K562 (cell line): ENCODE results near the gene FMNL2. TPM values are rescaled to one million over a fixed set of nuclear protein-coding genes. Genes with fewer than 3 reads are reported as not detected.

Experiments
- FOXA3 ChIP-seq, 2 experiments: fragments of 450-650 bp in 1 of 2; sonication (generic) in 1 of 2; formaldehyde crosslinking; IDR thresholded peaks in 1 of 2; conservative IDR thresholded peaks in 1 of 2; 2 replicates each; pipeline versions ENCODE4 v1.4.0 to v1.8.0; 2020 to 2022; ENCODE audit warnings: mild to moderate bottlenecking in 2 of 2, missing genetic modification reagents in 1 of 2
- KLF16 ChIP-seq: IDR thresholded peaks from 2 replicates; pipeline ENCODE4 v1.6.1; 2016; ENCODE audit warnings: antibody characterized with exemption
- KLF6 ChIP-seq: fragments of 250-450 bp; sonication (Bioruptor Pico); IDR thresholded peaks from 2 replicates; pipeline ENCODE4 v1.4.0; 2020; ENCODE audit warnings: mild to moderate bottlenecking, moderate library complexity, borderline replicate concordance
- MEIS2 ChIP-seq: fragments of 450-650 bp; IDR thresholded peaks from 2 replicates; pipeline ENCODE4 v1.6.1; 2014; ENCODE audit warnings: mild to moderate bottlenecking; ENCODE audit not compliant: partially characterized antibody
- MTF1 ChIP-seq: fragments of 250-450 bp; sonication (Bioruptor Pico); IDR thresholded peaks from 2 replicates; pipeline ENCODE4 v1.9.0; 2021; ENCODE audit warnings: moderate library complexity, mild to moderate bottlenecking, inconsistent platforms, borderline replicate concordance
- PCBP1 ChIP-seq: fragments of 200-400 bp; formaldehyde crosslinking; IDR thresholded peaks from 2 replicates; pipeline ENCODE4 v1.6.1; 2018; ENCODE audit warnings: mild to moderate bottlenecking, low read depth, low read length; ENCODE audit not compliant: poor library complexity, severe bottlenecking
- SIN3B ChIP-seq: fragments of 450-650 bp; IDR thresholded peaks from 2 replicates; pipeline ENCODE4 v1.6.1; 2017; ENCODE audit warnings: low read depth, mild to moderate bottlenecking, moderate library complexity
- SMAD4 ChIP-seq: fragments of 250-450 bp; sonication (Bioruptor Pico); conservative IDR thresholded peaks from 2 replicates; pipeline ENCODE4 v1.8.0; 2021; ENCODE audit warnings: inconsistent platforms, mild to moderate bottlenecking, moderate library complexity
- SREBF1 ChIP-seq: fragments of 150-350 bp; IDR thresholded peaks from 2 replicates; pipeline ENCODE4 v1.6.1; 2014; ENCODE audit warnings: antibody characterized with exemption, low read depth, low read length, borderline replicate concordance
- ZNF778 ChIP-seq: fragments of 450-650 bp; formaldehyde crosslinking; IDR thresholded peaks from 2 replicates; pipeline ENCODE4 v1.4.0; 2020; ENCODE audit warnings: mild to moderate bottlenecking, moderate library complexity
- polyA plus RNA-seq, 8 experiments: library from polyadenylated mRNA; depleted of rRNA in 4 of 8; stranded (reverse) in 5 of 8; unstranded in 3 of 8; fragments of >200 nt; fragmentation: Nextera tagmentation in 2 of 8; fragmentation: Illumina TruSeq in 1 of 8; extraction: Ambion mirVana in 2 of 8; extraction: Trizol in 1 of 8; gene quantifications; 2 replicates each; pipeline versions ENCODE4 v1.2.1 to v1.2.3, GENCODE V29; 2011 to 2014; ENCODE audit warnings: inconsistent platforms in 1 of 8, missing spikeins in 1 of 8
- total RNA-seq, 7 experiments: library from RNA; depleted of rRNA in 6 of 7; stranded (reverse); fragments of >200 nt in 6 of 7; fragmentation: Illumina TruSeq in 2 of 7; extraction: Trizol in 2 of 7; gene quantifications; 2 replicates each; pipeline versions ENCODE4 v1.2.1 to v1.2.3, GENCODE V29; 2011 to 2021; ENCODE audit warnings: low replicate concordance in 1 of 7
- TF ChIP-seq, protein P1 (sequence below), 2 experiments: fragments of 450-650 bp; formaldehyde crosslinking in 1 of 2; IDR thresholded peaks; 2 replicates each; pipeline versions ENCODE4 v1.4.0 to v1.6.1; 2014 to 2020; ENCODE audit warnings: mild to moderate bottlenecking in 2 of 2, borderline replicate concordance in 1 of 2, low read depth in 1 of 2
- TF ChIP-seq, protein P2 (sequence below): sonication (generic); formaldehyde crosslinking; IDR thresholded peaks from 2 replicates; pipeline ENCODE4 v1.8.0; 2022; ENCODE audit warnings: mild to moderate bottlenecking, missing genetic modification reagents, borderline replicate concordance
- TF ChIP-seq, protein P3 (sequence below): sonication (generic); formaldehyde crosslinking; IDR thresholded peaks from 2 replicates; pipeline ENCODE4 v1.8.1; 2023; ENCODE audit warnings: mild to moderate bottlenecking, missing genetic modification reagents
- TF ChIP-seq, protein P4 (sequence below), 2 experiments: IDR thresholded peaks; 2 replicates each; pipeline ENCODE4 v1.6.1; 2012; ENCODE audit warnings: improper control_type of control experiment in 2 of 2, low read depth in 2 of 2, low read length in 2 of 2, borderline replicate concordance in 1 of 2

FMNL2 gene
- total and polyA plus RNA-seq, 9 of the 15 experiments (the other 6 are each of a cell fraction or from before 2014, with no cell fraction given): 0.15 to 0.49 (median 0.24) TPM; not detected in 1

DNA sequence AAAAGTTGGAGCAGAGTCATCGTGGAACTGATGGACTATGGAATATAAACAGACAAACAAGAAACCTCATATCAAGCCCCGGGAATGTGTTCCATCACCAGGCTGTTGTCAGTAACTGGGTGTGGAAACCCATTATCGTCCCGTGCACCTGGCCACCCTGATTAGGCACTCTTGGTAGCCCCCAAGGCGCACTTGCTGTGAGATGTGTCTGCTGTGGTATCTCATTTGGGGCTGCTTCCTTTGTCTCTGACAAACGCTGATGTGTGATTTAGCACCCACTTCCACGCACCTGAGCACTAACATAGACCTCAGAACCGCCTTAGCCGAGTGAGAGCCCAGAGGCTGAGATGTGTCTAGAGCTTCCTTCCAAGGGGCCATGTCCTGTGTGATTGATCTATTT is 286.0 kb downstream of the FMNL2 start (continued):
- TF ChIP-seq, protein P1, sequence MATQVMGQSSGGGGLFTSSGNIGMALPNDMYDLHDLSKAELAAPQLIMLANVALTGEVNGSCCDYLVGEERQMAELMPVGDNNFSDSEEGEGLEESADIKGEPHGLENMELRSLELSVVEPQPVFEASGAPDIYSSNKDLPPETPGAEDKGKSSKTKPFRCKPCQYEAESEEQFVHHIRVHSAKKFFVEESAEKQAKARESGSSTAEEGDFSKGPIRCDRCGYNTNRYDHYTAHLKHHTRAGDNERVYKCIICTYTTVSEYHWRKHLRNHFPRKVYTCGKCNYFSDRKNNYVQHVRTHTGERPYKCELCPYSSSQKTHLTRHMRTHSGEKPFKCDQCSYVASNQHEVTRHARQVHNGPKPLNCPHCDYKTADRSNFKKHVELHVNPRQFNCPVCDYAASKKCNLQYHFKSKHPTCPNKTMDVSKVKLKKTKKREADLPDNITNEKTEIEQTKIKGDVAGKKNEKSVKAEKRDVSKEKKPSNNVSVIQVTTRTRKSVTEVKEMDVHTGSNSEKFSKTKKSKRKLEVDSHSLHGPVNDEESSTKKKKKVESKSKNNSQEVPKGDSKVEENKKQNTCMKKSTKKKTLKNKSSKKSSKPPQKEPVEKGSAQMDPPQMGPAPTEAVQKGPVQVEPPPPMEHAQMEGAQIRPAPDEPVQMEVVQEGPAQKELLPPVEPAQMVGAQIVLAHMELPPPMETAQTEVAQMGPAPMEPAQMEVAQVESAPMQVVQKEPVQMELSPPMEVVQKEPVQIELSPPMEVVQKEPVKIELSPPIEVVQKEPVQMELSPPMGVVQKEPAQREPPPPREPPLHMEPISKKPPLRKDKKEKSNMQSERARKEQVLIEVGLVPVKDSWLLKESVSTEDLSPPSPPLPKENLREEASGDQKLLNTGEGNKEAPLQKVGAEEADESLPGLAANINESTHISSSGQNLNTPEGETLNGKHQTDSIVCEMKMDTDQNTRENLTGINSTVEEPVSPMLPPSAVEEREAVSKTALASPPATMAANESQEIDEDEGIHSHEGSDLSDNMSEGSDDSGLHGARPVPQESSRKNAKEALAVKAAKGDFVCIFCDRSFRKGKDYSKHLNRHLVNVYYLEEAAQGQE (IDR thresholded peaks at IDR 0.05; ENCODE audit: borderline replicate concordance): no peak
- TF ChIP-seq, protein P1 (CRISPR knock-in tag; IDR thresholded peaks at IDR 0.05; ENCODE audit: low read depth): no peak
- TF ChIP-seq SREBF1 (no peak), SIN3B (no peak), ZNF778 (CRISPR knock-in tag) (no peak), KLF16 (no peak), MEIS2 (peak; percentile 55), FOXA3 (CRISPR knock-in tag; conservative IDR thresholded peaks at IDR 0.05 in 1 of 2, IDR thresholded peaks at IDR 0.05 in 1 of 2) (no peak), KLF6 (no peak), PCBP1 (no peak), SMAD4 (no peak), MTF1 (CRISPR knock-in tag) (no peak)
- TF ChIP-seq, protein P2, sequence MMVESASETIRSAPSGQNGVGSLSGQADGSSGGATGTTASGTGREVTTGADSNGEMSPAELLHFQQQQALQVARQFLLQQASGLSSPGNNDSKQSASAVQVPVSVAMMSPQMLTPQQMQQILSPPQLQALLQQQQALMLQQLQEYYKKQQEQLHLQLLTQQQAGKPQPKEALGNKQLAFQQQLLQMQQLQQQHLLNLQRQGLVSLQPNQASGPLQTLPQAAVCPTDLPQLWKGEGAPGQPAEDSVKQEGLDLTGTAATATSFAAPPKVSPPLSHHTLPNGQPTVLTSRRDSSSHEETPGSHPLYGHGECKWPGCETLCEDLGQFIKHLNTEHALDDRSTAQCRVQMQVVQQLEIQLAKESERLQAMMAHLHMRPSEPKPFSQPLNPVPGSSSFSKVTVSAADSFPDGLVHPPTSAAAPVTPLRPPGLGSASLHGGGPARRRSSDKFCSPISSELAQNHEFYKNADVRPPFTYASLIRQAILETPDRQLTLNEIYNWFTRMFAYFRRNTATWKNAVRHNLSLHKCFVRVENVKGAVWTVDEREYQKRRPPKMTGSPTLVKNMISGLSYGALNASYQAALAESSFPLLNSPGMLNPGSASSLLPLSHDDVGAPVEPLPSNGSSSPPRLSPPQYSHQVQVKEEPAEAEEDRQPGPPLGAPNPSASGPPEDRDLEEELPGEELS (CRISPR knock-in tag): no peak
- TF ChIP-seq, protein P3, sequence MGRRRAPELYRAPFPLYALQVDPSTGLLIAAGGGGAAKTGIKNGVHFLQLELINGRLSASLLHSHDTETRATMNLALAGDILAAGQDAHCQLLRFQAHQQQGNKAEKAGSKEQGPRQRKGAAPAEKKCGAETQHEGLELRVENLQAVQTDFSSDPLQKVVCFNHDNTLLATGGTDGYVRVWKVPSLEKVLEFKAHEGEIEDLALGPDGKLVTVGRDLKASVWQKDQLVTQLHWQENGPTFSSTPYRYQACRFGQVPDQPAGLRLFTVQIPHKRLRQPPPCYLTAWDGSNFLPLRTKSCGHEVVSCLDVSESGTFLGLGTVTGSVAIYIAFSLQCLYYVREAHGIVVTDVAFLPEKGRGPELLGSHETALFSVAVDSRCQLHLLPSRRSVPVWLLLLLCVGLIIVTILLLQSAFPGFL (CRISPR knock-in tag): no peak
- TF ChIP-seq, protein P4, sequence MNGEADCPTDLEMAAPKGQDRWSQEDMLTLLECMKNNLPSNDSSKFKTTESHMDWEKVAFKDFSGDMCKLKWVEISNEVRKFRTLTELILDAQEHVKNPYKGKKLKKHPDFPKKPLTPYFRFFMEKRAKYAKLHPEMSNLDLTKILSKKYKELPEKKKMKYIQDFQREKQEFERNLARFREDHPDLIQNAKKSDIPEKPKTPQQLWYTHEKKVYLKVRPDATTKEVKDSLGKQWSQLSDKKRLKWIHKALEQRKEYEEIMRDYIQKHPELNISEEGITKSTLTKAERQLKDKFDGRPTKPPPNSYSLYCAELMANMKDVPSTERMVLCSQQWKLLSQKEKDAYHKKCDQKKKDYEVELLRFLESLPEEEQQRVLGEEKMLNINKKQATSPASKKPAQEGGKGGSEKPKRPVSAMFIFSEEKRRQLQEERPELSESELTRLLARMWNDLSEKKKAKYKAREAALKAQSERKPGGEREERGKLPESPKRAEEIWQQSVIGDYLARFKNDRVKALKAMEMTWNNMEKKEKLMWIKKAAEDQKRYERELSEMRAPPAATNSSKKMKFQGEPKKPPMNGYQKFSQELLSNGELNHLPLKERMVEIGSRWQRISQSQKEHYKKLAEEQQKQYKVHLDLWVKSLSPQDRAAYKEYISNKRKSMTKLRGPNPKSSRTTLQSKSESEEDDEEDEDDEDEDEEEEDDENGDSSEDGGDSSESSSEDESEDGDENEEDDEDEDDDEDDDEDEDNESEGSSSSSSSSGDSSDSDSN (IDR thresholded peaks at IDR 0.05; ENCODE audit: borderline replicate concordance in 1 of 2, low read depth in 2 of 2, low read length in 2 of 2): no peak
